GM19193 (cell line): ENCODE measurements around the gene SETX.

Experiments
- POLR2A ChIP-seq: IDR thresholded peaks from 4 replicates; pipeline ENCODE4 v1.6.1; 2011; ENCODE audit not compliant: insufficient read depth, insufficient read length; ENCODE audit errors: extremely low read depth

The SETX gene

GRCh38 chr9:132240841-132241482, 113.8 kb downstream of the SETX start:
- no peak for TF ChIP-seq POLR2A

- TF ChIP-seq POLR2A, result no peak
Measured at GRCh38 chr9:132239999-132240840, 114.6 kb downstream of the SETX start.

DNA sequence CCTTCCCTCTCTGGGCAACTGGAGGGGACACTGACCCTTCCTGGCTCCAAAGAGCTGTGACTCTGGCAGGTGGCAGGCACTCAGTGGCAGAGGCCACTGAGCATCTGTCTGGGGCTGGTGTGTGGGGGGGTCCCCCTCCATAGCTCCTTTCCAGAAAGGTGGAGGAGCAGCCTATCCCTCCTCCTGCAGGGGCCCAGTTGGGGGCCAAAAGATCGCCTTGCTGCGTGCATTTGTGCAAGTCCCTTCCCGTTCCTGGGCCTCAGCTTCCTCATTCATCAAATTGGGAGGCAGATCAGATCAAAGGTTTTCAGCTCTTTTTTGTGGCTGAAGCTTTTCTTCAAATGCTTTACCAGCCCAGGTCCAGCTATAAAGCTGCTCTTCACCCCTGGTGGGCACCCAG, 115.3 kb downstream of the SETX start:
- TF ChIP-seq POLR2A, result no peak

DNA sequence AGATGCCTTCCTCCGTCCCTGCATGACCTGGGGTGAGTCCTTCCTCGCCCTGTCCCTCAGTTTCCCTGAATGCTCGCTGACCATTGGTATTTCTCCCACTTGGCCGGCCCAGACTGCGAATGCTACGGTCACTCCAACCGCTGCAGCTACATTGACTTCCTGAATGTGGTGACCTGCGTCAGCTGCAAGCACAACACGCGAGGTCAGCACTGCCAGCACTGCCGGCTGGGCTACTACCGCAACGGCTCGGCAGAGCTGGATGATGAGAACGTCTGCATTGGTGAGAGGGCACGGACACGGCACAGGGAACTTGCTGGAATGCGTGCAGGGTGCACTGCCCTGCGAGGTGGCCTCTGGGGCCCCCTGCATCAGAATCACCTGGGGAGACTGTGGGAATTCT, 115.8 kb downstream of the SETX start:
- TF ChIP-seq POLR2A, result no peak

DNA sequence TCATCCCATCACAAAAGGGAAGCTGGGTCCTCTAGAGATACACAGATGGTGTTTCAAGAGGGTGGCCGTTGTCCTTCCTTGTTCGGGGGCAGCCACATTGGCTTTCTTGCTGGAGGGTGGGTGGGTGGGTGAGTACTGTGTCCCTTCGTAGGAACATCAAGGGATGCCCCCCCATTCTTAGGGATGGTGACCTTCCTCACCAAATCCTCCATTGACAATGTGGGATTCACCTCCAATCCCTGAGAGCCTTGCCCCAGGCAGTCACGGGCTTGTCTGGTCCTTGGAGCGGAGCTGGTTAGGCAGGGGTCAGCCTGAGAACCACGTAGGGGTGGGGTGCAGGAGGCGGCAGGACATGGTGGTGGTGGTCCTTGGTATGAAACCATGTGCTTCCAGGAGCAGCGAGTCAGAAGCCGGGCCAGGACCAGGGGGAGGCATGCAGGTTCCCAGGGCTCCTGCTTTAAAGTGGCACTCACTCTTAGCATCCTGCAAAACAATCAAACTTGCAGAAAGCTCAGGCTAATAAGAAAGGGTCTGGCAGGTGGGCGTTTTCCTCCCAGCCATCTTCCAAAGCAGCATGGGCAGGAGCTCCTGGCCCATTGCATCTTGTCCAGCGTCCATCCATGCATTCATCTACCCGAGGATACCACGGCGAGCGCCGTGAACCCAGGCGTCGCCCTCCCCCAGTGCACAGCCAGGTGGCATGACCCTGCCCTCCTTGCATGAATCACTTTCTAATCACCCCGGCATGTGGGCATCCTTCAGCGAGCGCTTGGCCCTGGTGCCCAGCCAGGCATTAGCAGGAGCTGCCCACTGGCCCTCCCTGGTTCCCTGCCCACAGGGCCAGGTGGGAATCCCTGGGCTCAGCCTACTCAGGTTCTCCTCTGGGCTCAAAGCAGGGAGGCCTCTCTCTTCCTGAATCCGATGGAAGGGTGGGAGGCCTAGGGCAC, 116.5 kb downstream of the SETX start:
- no peak for TF ChIP-seq POLR2A

GRCh38 chr9:132237481-132237880, 117.3 kb downstream of the SETX start:
- TF ChIP-seq POLR2A, result no peak

DNA sequence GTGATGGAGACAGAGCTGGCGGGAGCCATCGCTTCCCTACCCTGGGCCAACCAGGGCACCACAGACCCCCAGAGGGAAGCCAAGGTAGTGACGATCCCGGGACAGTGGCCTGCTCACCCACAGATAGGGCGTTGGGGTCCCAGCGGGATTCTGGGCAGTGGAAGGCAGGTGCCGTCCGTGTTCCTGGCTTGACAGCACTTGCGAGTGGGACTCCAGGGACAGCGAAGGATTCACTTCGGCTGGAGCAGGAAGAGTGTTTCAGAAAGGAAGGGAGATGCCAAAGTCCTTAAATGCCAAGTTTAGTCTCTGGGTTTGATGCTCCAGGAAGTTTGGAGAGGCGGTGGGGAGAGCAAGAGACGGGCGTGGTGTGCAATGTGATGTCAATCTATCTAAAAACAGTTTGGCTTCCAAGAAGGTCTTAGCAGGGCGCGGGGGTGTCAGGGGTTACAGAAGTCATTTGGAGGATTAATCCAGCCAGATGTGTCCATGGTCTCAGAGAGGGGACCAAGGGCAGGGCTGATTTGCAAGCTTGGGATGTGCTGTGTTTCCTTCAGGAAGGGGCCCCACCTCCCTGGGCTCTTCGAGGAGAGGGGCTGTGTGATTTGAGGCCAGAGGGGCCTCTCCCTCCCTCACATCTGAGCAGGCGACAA, 118.0 kb downstream of the SETX start:
- TF ChIP-seq POLR2A, result no peak

GRCh38 chr9:132235894-132236661, 118.7 kb downstream of the SETX start:
- no peak for TF ChIP-seq POLR2A

- TF ChIP-seq POLR2A, result no peak
Measured at GRCh38 chr9:132235125-132235524, 119.7 kb downstream of the SETX start.

- TF ChIP-seq POLR2A, result no peak
Measured at GRCh38 chr9:132234535-132234934, 120.3 kb downstream of the SETX start.

DNA sequence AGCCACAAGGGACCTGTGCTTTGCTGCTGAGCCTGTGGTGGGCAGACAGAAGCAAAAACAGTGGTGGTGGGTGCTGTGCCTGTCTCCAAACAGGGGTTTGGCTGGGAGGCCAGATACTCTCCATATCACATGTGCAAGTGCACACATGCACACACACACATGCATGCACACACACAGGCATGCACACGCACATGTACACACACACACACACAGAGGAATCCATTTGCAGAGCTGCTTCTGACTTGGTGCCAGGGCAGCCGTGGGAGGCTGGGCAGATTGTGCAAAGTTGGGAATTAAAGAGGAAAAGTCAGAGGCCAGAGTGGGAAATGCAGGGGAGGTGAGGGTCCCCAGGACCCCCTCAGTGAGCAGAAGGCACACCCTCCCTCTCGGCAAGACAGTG, 121.6 kb downstream of the SETX start:
- TF ChIP-seq POLR2A, result no peak

GRCh38 chr9:132232522-132232921, 122.3 kb downstream of the SETX start:
- TF ChIP-seq POLR2A, result no peak

GRCh38 chr9:132231019-132231701, 123.6 kb downstream of the SETX start:
- no peak for TF ChIP-seq POLR2A

DNA sequence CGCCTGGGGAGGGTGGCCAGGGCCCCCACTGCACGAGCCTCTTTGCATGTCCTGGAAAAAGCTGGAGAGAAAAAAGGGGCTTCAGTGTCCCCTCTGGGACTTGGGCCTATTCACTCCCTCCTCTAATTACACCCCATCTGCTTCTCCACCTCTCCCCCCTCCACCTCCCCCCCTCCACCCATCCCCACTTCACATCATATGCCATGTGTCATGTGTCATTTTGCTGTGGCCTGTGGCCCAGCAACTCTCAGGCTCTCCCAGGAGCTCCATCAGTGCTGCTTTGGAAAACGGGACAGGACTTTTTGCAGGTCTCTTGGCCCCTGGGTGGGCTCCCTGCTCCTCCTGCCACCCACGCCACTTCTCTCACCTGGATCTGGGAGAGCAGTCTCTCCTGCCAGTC, 124.2 kb downstream of the SETX start:
- TF ChIP-seq POLR2A, result no peak

- TF ChIP-seq POLR2A, result no peak
Measured at GRCh38 chr9:132228062-132228461, 126.7 kb downstream of the SETX start.
